GM21526 (cell line): ENCODE results near the gene RPL31.

Source experiments
- ATAC-seq: cut with Tn5 transposase; IDR thresholded peaks from one replicate; pipeline ENCODE4 v1.9.1; 2021; ENCODE audit warnings: moderate library complexity; ENCODE audit not compliant: unreplicated experiment, low FRiP score

Gene RPL31

DNA sequence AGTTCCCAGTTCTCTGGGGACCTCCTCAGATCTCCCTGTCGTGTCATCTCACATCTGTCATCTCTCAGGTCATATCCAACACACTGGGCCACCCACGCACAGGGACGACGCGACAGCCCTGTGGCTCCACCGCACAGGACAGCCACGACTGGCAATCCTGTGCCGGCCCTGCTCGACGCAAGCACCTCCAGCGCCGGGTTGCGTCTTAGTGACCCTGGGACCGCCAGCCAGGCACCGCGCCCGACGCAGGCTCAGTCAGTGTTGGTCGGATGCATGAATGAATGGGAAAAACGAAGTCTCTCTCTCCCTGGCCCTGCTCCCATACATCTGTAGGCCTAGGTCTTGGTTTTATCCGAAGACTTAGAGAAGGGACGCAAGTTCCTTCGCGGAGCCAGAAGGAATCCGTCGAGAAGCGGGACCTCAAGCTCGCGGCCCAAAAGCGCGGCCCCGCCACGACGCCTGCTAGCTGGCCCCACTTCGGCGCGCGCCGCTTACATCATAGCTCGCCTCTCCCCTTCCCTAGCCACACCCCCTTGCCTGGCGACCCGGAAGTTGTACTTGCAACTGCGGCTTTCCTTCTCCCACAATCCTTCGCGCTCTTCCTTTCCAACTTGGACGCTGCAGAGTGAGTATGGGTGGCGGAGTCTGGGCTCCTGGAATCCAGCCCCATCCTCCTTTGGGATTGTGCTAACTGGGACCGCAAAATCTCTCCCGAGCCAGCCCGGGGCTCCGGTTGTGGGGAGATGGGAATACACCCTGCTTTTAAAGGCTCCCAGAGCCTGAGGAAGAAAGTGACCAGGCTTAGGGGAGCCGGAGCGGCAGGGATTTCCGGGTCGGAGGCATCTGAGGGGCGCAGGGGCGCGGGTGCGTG is at the start of gene RPL31:
RPL31 (plus strand) TSS at position 599 of the 871 bp plus-strand sequence. CDS start 413 bp downstream, outside the sequence.
- peak; percentile 97 for ATAC-seq

DNA sequence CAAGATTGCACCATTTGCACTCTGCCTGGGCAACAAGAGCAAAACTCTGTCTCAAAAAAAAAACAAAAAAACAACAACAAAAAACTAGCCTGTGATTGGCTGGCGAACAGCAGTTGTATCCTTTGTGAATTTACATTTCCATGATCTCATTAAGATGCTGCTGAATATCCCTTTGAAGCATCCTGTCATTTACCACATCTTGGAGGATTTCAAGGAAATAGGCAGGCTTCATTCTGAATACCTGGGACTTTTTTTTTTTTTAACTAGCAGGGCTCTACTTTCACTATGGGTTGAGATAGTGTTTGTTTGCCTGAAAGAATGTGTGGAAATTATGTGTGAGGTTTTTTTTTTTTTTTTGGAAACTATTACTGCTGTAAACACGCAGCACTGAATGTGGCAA is 49.6 kb upstream of the RPL31 start:
- no peak for ATAC-seq

- no peak for ATAC-seq
Observed at GRCh38 chr2:100953406-100954043, 48.6 kb upstream of the RPL31 start.

GRCh38 chr2:100954044-100954420 is 48.1 kb upstream of the RPL31 start:
- ATAC-seq = no peak

DNA sequence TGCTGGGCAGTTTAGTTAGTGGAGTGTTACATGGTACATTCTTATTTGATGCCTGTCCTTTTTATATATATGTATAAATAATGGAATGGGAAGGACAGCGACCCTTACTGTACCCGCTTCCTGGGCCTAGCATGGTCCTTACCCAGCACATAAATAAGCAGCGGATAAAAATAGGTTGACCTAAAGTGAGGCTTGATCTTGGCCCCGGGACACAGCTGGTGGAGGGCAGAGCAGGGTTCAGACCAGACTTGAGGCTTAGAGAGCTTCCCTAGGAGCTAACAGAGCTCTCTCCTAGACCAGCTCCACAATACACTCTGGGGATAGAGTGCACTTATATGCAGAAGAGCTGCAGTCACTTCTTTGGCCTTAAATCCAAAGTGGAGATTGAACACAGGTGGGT is 46.9 kb upstream of the RPL31 start:
- ATAC-seq = no peak

DNA sequence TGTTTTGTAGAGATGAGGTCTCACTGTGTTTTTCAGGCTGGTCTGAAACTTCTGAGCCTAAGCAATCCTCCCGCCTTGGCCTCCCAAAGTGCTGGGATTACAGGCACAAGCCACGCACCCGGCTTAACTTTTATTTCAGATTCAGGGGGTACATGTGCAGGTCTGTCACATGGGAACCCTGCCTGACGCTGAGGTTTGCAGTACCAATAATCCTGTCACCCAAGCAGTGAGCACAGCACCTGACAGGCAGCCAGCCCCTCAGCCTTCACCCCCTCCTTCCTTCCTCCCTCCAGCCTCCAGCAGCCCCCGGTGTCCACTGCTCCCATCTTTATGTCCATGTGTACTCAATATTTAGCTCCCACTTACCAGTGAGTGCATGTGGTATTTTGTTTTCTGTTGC is 46.0 kb upstream of the RPL31 start:
- ATAC-seq = no peak

GRCh38 chr2:100957996-100958653 is 44.0 kb upstream of the RPL31 start:
- no peak for ATAC-seq

- no peak for ATAC-seq
Observed at GRCh38 chr2:100959225-100959880, 42.7 kb upstream of the RPL31 start.

GRCh38 chr2:100960688-100961087 is 41.4 kb upstream of the RPL31 start:
- ATAC-seq = no peak

GRCh38 chr2:100962366-100963025 is 39.6 kb upstream of the RPL31 start:
- ATAC-seq = no peak

DNA sequence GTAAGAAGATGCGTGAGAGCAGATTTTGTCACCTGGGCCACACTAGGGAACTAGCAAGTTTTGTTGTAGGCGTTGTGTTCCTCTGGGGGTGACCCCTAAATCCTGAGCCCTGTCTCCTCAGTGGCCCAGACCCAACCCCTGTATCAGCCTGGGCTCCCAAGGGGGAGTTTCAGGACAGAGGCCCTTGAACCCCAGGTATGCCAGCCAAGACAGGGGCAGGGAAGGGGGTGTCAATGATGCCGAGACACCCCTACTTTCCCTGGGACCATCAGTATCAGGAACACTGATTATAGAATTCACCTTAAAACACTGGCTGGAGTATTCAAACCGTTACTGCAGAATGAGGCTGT is 39.1 kb upstream of the RPL31 start:
- ATAC-seq = no peak

GRCh38 chr2:100964222-100964621 is 37.9 kb upstream of the RPL31 start:
- ATAC-seq = no peak

- no peak for ATAC-seq
Observed at GRCh38 chr2:100964681-100965169, 37.4 kb upstream of the RPL31 start.

- ATAC-seq = no peak
Observed at GRCh38 chr2:100965596-100965995, 36.5 kb upstream of the RPL31 start.

DNA sequence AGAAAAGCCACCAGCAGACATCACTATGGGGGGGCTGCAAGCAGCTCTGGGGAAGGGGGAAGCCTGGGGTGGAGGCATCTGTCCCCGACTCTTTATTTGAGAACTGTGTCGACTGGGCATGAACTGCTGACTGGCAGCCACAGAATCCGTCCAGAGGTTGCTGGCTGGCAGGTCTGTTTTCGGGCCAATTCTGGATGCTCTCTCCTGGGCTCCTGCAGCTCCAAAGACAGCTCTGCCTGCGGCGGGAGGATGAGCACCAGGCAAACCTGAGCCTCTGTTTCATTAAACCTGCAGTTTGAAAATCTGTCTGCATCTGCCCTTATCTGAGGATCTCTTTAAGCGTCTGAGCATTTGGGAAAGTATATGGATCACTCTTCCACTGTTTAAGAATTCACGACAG is 34.4 kb upstream of the RPL31 start:
- ATAC-seq = no peak

- ATAC-seq = no peak
Observed at GRCh38 chr2:100968146-100969145, 33.6 kb upstream of the RPL31 start.

GRCh38 chr2:100969998-100970397 is 32.1 kb upstream of the RPL31 start:
- ATAC-seq = no peak

DNA sequence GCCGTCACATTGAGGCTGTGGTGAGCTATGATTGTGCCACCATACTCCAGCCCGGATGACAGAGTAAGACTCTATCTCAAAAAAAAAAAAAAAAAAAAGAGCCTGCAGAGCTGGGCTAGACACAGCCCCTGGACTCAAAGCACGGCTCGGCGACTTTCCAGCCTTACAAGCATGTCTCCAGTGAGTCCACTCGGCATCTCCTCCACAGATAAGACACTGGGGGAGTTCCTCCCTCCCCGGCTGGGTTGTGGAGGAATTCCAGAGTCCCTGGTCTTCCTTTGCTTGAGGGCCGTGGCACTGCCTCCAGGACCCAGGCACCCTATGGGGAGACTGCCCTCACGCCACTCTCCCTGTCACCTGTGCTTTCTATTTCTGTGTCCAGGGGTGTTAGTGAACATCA is 30.9 kb upstream of the RPL31 start:
- no peak for ATAC-seq

- no peak for ATAC-seq
Observed at GRCh38 chr2:100972452-100972851, 29.6 kb upstream of the RPL31 start.
